HG02943 (cell line): ENCODE results near the gene NPAS2.

Experiments
- ATAC-seq: cut with Tn5 transposase; IDR thresholded peaks from one replicate; pipeline ENCODE4 v1.9.1; 2021; ENCODE audit warnings: mild to moderate bottlenecking, low read depth, moderate library complexity; ENCODE audit not compliant: unreplicated experiment

Gene NPAS2, protein sequence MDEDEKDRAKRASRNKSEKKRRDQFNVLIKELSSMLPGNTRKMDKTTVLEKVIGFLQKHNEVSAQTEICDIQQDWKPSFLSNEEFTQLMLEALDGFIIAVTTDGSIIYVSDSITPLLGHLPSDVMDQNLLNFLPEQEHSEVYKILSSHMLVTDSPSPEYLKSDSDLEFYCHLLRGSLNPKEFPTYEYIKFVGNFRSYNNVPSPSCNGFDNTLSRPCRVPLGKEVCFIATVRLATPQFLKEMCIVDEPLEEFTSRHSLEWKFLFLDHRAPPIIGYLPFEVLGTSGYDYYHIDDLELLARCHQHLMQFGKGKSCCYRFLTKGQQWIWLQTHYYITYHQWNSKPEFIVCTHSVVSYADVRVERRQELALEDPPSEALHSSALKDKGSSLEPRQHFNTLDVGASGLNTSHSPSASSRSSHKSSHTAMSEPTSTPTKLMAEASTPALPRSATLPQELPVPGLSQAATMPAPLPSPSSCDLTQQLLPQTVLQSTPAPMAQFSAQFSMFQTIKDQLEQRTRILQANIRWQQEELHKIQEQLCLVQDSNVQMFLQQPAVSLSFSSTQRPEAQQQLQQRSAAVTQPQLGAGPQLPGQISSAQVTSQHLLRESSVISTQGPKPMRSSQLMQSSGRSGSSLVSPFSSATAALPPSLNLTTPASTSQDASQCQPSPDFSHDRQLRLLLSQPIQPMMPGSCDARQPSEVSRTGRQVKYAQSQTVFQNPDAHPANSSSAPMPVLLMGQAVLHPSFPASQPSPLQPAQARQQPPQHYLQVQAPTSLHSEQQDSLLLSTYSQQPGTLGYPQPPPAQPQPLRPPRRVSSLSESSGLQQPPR

DNA sequence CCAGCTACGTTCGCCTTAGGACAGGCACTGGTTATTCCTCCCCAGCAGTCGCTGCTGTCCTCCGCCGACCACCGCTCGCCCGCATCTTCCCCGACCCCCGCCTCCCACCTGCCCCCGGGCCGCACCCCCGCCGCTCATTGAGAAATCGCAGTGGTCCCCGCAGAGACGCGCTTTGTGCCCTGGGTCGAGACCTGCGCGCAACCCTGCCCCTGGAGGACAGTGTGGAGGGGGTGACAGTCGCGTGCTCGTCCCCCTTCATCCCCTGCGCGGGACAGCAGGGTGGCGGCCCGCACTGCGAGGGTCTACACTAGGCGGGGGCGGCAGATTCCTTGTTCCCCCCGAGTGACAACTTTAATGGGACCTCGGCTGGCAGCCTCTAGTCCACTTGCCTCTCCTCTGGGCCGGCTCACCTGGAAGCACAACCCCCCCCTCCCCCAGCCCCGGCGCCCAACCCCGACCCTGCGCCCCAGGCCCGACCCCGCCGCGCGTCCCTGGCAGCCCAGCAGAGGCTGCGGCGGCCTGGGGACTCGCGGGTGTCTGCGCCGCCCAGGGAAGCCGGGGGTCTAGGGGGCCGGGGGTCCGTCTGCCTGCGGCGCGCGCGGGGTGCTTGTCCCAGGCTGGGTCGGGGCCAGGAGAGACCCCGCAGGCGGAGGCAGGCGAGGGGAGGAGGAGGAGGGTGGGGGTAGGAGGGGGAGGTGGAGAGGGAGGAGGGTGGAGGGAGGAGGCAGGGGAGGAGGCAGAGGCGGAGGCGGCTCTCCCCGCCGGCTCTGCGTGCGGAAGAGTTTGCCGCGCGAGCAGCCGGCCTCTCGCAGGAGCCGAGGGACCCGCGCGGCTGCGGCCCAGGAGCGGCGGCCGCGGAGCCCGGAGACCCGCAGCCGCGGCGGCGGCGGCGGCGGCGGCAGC lies at the start of gene NPAS2:
NPAS2 (plus strand) TSS at position 770 of the 903 bp plus-strand sequence. CDS start 84,616 bp downstream, outside the sequence.
- no peak for ATAC-seq

DNA sequence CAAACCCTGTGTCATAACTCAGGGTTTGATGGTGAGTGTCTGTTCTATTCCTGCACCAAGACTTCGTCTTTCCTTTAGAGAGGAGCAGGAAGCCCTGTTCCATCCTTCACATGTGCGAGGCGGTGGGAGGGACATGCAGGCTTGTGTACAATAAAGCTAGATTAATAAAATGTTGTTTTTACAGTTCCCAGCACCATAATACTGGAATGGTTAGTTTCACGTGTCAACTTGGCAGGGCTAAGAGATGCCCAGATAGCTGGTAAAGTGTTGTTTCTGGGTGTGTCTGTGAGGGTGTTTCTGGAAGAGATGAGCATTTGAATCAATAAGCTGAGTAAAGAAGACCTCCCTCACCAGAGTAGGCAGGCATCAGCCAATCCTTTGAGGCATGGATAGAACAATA lies 48.8 kb upstream of the NPAS2 start:
- no peak for ATAC-seq

DNA sequence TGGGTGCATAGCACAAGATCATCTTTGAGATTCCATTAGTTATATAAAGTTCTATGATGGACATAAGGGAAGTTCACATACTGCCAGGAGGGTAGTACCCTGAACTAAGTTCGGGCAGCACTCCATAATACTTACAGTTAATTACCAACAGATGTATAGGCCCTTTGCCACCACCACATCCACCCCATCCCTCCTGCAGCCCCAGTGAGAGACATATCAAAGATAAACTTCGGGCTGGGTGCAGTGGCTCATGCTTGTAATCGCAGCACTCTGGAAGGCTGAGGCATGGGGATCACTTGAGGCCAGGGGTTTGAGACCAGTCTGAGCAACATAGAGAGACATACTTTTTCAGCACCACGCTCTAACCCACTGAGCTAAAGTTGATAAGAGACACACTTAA lies 46.4 kb upstream of the NPAS2 start:
- ATAC-seq = no peak

- no peak for ATAC-seq
Observed at GRCh38 chr2:100776445-100776844, 43.5 kb upstream of the NPAS2 start.

DNA sequence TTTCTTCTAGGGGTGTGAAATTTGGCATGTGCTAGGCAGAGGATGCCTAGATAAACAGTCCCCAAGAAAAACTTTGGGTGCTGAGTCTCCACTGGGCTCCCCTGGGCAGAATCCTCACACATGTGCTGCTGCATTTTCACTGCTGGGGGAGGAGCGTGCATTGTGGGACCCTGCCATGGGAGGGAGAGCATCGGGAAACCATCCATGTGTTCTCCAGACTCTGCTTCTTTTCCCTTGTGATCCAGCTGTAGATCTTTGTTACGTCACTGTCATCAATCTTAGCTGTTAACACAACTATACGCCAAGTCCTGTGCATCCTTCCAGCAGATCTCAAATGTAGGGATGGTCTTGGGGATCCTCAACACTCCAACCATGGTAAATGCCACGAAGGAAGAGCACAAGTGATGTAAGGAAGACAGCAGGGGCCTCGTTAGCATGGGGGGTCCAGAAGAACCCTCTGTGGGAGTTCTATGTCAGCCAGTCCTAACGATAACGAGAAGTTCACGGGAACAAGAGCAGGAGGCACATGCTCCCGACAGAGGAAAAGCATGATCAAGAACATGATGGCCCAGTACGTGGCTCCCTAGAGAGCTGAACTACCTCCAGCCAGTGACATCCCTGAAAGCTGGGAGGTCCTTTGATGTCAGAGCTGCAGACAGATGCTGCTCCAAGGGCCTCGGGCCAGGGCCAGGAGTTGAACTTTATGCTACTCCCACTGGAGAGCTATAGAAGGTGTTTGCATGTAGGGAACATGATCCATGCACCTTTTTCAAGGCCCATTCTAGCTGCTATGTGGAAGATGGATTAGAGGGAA lies 41.1 kb upstream of the NPAS2 start:
- no peak for ATAC-seq

DNA sequence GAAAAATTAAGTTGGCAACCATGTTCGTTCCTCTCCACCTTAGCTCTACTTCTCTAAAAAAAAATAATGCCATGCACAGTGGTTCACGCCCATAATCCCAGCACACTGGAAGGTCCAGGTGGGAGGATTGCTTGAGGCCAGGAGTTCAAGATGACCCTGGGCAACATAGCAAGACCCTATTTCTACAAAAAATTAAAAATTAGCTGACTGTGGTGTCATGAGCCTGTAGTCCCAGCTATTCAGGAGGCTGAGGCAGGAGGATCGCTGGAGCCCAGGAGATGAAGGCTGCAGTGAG lies 40.1 kb upstream of the NPAS2 start:
- ATAC-seq = no peak

DNA sequence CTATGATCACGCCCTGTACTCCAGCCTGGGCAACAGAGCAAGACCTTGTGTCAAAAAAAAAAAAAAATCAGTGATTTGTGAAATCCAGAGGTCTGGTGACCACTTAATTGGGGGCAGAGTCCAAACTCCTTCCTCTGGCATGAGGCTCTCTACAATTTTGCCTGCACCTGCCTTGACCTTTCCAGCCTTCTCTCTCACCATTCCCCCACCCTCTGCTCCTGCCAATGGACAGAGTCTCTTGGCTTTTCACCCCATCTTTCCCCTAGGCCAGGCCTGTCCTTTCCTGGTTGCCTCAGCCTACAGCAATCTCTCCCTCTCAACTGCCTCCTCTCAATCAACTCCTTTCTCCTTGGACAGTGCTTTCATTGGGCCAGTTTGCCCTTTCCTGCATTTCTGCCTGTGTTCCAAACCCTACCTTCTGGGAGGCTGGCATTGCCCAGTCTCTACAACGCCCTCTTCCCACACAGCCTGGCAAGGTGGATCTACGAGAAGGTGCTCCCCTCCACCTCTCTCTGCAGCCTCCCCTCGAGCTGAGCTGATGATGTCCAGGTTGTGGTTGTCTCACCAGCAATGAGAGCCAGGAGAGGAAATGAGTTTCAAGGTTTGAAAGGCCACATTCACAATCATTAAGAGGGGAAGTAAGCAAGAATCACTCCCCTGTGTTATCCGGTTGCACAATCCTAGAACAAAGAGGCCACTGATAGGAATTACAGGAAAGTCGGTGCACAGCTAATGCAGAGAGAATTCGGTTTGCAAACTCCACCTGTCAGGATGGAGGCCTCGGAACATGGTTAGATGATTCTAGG lies 39.5 kb upstream of the NPAS2 start:
- ATAC-seq = no peak

GRCh38 chr2:100781009-100781325 lies 39.0 kb upstream of the NPAS2 start:
- ATAC-seq = no peak

DNA sequence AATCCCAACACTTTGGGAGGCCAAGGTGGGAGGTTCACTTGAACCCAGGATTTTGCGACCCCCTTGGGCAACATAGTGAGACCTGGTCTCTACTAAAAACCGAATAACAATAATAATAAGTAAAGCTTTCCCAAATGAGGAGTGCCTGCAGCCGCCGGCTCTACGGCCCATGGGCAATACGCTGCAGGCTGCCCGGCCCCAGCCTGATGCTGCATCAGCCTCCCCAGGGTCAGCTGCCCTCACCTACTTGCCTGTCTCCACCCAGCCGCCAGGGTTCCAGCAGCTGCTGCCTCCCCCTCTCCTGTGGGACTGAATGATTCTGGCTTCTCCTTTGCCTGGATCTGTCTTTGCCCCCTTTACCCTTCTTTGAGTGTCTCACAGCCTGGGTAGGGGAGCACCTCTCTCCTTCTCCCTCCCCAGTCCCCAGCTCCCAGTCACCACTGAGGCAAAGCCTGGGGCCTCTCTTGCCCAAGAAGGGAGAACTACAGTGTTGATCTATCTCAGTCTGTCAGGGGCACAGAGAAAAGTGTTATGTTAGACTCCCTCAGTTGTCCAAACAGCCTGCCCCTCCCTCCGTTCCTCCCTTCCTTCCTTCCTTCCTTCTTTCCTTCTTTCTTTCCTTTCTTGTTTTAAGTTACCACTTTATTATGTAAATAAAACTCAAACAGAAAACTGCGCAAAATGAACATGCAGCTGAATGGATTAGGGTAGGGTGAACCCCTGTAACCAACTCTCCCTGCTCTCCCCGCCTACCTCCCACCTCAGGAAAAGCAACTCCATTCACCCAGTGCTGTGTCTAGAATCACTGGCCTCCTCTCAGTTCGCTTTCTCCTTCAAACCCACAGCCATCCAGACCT lies 38.2 kb upstream of the NPAS2 start:
- no peak for ATAC-seq

DNA sequence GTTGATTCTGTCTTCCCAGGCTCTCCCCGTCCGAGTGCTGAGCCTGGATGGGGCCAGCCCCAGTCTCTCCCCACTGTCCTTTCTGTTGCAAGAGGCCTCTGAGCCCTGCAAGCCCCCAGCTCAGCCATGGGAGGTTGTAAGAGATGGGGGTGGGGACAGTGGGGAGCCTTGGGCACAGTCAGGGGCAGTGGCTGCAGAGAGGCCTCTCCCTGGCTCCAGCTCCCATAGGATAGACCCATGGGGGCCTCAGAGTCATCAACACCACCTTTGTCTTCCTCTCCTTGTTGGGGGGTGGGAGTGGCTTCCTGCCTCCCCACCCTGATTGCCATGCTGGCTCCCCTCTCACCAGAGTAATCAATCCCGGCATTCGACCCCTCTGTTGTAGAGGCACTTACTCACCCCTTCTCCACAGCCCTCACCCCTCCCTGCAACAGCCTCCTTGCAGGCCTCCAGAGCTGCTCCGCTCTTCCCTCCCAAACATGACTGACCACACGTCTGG lies 37.5 kb upstream of the NPAS2 start:
- no peak for ATAC-seq

DNA sequence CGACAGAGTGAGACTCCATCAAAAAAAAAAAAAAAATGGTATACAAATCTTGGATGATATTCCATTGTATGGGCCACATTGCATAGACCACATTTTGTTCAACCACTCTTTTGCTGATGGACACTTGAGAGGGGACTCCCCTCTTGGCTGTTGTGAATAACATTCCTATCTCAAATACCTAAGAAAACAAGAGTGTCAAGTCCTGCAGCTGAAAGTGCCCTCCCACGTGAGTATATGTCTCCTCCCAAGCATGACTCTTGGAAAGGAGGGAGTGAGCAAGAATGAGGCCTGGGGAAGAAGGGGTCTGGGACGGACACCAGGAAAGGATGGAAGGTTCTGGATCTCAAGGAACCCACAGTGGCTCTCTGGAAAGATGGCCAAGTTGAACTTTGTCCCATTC lies 36.0 kb upstream of the NPAS2 start:
- ATAC-seq = no peak

DNA sequence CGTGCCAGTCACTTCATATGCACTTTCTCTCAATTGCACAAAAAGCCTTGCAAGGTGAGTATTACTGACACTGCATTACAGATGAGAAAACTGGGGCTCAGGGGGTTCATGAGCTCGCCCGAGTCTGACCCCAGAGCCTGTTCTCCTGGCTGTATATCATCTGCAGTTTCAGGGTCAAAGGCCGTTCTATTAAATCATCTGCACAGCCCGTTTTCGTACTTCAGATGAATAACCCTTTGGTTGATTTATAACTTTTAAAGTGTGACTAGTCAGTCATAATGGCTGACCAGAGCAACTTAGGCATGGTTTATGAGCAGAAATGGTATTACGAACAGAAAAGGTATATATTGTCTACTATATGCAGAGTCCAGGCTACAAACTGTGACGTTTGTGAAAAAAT lies 35.3 kb upstream of the NPAS2 start:
- no peak for ATAC-seq

- ATAC-seq = no peak
Observed at GRCh38 chr2:100785626-100786296, 34.2 kb upstream of the NPAS2 start.

DNA sequence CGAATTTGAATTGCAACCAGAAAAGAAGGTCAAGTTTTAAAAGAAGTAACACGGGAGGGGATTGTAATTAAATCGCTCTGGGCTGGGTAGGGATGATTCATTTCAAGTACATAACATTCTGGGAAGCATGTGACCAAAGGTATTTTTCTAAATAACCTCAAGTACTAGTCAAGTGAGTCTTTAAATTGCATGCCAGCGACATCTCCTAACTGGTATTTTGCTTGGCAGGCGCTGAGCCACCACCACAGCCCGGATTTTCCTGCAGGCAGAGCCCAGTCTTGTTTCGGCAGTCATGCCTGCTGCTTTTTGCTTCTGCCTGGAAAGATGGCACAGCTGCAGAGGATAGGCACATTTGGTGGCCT lies 33.7 kb upstream of the NPAS2 start:
- no peak for ATAC-seq

- no peak for ATAC-seq
Observed at GRCh38 chr2:100786985-100787384, 33.0 kb upstream of the NPAS2 start.

GRCh38 chr2:100789361-100789760 lies 30.6 kb upstream of the NPAS2 start:
- no peak for ATAC-seq

GRCh38 chr2:100791294-100791935 lies 28.5 kb upstream of the NPAS2 start:
- ATAC-seq = no peak
